GM12801 (cell line): ENCODE results near the gene ITGA2B.

Experiments used
- CTCF ChIP-seq: IDR thresholded peaks from one replicate; pipeline ENCODE4 v1.5.1; 2011; ENCODE audit warnings: control low read depth; ENCODE audit not compliant: insufficient read length; ENCODE audit errors: extremely low read depth

ITGA2B gene

DNA sequence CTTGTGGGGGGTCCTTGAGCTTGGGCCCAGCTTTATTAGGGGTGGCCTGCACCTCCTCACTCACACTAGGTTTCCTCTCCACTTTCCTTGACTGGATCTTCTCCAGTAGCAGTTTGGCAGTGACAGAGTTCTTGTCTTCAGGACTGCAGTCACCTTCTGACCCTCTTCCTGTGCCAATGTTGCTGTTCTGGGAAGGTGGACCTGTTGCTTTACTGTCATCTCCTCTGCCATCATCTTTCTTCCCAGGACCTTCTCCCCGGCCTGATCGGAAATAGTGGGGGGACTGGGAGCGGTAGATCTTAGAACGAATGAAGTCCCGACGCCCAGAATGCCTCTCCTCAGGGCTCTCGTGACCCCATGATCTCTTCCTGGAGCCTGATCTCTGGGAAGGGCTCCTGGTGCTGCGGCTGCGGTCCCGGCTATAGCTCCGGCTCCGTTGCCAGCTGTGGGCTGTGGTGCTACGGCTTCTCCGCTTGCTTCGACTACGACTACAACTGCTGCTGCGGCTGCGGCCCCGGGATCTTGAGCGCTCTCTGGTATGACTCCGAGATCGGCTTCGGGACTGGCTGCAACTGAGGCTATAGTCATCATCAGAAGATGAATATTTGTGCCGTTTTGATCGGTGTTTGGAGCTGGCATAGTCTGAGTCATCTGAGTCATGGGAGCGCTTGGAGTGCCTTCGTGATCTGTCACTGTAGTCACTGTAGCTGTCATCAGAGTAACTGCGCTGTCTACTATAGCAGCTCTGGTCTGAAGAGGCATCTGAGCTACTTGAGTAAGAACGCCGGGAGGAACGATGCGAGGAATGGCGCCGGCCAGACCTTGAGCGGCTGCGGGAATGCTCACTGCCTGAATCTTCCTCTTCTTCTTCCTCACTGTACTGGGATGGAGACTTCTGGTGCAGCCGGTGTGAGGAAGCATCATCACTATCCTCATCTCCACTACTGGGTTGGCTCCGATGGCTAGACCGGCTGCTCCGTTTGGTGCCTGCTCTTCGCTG is 9.5 kb upstream of the ITGA2B start:
- TF ChIP-seq CTCF = no peak

DNA sequence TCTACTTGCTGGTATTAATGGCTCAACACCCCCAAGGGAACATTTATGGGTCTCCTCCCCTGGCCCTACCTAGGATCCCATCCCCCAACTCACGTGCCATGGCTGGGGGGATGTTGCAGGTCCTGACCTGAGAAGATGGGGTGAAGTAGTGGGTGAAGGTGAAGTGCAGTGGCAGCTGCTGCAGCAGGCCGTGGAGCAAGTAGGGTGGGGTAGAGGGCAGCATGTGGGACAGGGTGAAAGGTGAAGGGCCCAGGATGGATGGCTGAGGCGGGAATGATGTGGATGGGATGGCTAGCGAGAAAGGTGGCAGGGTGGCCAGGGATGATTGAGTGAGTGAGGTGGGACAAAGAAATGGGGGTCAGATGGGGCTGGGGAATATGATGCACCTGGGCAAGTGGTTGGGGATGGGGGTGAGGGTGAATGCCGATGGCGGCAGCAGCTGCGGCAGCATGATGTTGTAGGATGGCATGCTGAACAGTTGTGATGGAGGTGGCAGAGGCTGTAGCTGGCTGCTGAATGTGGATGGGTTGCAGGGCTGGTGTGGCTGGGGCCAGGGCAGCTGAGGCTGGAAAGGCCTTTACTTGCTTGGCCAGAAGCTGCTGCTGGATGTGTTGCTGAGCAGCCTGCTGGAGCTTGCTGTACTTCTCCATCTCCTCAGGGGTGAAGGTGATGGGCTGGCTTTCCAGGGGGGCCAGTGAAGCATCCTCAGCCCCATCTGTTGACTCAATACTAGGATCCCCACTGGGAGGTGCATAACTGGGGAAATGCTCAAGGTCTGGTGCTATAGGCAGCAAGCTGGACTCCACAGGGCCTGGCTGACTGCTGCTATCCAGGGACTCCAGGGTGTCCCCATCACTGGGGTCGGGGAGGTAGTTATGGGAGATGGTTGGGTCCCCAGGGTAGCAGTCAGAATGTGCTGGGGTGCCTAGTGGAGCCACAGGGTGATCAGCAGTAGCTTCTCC is 8.3 kb upstream of the ITGA2B start:
- TF ChIP-seq CTCF = no peak

- no peak for TF ChIP-seq CTCF
Observed at GRCh38 chr17:44396946-44397345, 7.5 kb upstream of the ITGA2B start.

DNA sequence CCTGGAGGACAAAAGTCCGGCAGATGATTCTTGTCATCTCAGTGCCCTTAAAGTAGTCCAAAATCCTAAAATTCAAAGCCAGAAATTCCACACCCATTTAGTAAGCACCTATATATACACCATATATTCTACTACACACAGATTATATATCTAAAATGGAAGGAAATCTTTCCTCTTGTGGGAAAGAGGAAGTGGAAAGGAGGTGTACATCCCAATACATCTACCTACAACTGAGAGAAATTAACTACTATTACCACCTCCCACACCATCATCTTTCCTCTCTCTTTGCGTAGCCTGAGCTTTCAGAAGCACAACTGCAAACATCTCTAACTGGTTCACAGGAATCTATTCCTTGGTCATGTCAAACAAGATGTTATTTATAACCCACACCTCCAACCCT is 5.4 kb upstream of the ITGA2B start:
- no peak for TF ChIP-seq CTCF

DNA sequence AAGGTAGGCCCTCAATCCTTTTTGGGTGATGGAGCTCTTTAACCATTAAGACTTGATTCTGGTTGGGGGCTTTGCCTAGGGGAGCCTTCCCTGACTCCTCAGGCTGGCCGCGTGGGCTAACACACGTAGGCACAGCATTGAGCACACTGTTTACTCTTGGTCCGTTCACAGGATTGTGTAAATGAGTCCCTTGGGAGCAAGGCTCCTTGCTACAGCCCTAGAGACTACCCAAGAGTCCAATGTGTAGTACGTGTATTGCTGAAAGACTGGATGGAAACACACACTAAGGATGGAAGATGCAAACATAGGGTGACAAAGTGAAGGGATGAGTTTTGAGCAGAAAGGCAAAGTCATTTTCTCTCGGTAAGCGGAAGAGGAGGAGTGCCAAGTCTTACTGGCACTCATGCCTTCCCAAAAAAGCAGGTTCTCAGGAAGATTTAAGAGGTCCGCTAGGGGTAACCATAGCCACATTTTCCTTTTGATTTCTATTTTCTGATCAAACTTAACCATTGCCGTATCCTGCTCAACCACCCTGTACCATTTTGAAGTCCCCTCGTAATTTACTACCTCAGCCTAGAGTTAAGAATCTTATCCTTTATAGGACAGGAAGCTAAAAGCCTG is 911 bp upstream of the ITGA2B start:
- TF ChIP-seq CTCF = no peak

DNA sequence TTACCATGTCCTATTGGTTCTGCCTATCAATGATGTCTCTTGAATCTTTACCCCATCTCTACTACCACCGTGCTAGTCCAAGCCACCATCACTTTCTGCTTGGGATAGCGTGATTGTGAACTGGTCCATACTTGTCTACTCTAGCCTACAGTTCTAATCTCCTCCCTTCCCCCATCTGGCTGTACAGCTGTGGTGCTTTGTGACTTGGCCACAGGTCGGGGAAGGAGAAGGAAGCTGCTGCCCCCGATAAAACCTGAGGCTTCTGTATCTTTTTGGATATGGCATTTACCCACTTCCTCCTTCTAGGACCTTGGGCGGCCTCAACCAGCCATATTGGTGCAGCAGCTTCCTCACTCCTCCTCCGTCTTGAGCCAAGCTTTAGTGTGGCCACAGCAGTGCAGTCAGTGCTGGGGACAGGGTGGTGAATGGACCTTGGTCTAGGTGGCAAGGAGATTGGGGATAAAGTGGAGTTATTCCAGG is 314 bp upstream of the ITGA2B start:
- TF ChIP-seq CTCF = no peak
